IPS DF 4.7 (cell line): ENCODE results near the gene SLC35F5.
"Not testable (repeated sequence)": the region's sequence is repeated elsewhere in the genome, so short reads cannot be mapped to it uniquely, and the experiment has no call there.

ENCODE experiments used
- DNase-seq: peaks from one replicate; pipeline ENCODE4 v3.0.0-alpha.2; 2013; ENCODE audit warnings: low spot score; ENCODE audit errors: extremely low read depth

Gene SLC35F5

GRCh38 chr2:113698892-113699447 lies 57.5 kb downstream of the SLC35F5 start:
- DNase-seq = no peak

DNA sequence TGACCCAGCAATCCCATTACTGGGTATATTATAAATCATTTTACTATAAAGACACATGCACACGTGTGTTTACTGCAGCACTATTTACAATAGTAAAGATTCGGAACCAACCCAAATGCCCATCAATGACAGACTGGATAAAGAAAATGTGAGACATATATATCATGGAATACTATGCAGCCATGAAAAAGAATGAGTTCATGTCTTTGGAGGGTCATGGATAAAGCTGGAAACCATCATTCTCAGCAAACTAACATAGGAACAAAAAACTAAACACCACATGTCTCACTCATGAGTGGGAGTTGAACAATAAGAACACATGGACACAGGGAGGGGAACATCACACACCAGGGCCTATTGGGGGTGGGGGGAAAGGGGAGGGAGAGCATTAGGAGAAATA lies 58.2 kb downstream of the SLC35F5 start:
- DNase-seq = not testable (repeated sequence)

- DNase-seq = no peak
Observed at GRCh38 chr2:113697516-113697915, 58.9 kb downstream of the SLC35F5 start.

GRCh38 chr2:113694438-113694837 lies 62.0 kb downstream of the SLC35F5 start:
- no peak for DNase-seq

DNA sequence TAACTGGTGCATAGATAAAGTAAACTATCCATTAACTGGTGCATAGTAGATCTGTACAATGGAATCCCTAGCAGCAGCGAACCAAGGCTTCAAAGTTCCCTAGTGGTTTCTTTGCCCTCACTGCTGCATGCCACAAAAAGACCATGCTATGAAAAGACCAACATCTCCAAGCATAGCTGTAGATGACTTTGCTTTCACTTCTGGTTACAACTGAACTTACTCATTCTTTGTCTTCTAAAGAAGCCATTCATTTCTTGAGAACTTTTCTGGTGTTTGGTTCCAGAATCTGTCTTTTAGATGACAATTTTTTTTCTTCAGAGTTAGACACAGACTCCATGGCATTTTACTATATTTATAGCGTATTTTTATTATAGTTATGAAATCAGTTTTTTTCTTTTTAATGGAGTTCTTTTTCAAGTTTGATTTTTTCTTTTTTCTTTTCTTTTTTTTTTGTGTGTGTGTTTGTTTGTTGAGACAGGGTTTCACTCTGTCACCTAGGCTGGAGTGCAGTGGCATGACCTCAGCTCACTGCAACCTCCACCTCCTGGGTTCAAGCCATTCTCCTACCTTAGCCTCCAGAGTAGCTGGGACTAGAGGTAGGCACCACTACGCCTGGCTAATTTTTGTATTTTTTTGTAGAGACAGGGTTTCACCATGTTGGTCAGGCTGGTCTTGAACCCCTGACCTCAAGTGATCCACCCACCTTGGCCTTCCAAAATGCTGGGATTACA lies 63.6 kb downstream of the SLC35F5 start:
- DNase-seq = no peak

DNA sequence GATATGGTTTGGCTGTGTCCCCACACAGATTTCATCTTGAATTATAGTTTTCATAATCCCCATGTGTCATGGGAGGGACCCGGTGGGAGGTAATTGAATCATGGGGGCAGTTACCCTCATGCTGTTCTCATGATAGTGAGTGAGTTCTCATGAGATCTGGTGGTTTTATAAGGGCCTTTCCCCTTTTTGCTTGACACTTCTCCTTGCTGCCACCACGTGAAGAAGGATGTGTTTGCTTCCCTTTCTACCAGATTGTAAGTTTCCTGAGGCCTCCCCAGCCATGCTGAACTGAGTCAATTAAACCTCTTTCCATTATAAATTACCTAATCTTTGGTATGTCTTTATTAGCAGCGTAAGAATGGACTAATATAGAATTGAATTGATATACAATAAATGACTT lies 65.6 kb downstream of the SLC35F5 start:
- not testable (repeated sequence) for DNase-seq

DNA sequence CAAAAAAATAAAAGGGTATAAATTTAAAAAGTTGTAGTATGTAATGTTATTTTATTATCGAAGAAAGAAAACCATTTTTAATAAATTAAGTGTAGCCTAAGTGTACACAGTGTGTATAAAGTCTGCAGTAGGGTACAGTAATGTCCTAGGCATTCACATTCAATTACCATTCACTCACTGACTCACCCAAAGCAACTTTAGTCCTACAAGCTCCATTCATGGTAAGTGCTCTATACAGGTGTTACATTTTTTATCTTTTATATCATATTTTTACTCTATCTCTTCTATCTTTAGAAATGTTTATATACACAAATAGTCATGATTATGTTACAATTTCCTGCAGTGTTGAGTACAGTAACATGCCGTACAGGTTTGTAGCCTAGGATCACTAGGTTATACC lies 69.9 kb downstream of the SLC35F5 start:
- DNase-seq = no peak

DNA sequence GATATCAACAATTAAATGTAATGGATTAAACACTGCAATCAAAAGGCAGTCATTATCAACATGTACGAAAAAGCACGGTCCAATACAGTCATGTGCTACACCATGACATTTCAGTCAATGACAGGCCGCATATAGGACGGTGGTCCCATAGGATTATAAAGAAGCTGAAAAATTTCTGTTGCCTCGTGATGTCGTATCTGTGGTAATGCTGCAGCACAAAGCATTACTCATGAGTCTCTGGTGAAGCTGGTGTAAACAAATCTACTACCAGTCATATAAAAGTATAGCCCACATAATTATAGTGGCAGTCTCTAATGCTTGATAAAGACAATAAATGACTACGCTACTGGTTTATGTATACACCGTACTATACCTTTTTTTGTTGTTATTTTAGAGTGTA lies 71.0 kb downstream of the SLC35F5 start:
- DNase-seq = no peak

GRCh38 chr2:113679457-113679856 lies 77.0 kb downstream of the SLC35F5 start:
- no peak for DNase-seq

DNA sequence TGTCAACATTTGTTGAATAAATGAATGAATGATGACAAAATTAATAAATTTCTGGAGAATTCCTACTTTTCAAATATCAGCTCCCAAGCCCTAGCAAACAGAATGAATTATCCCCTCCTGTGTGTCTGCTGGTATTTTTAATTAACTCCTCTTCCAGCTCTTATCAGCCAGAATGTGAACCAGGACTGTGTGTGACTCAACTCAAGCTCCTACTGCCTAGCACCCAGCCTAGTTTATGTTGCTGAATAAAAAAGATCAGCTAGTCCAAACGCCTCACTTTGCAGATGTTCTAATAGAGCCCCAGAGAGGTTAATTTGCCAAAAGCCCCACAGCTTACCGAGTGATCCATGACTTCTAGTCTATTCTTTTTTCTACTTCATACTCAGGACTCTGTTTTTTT lies 79.1 kb downstream of the SLC35F5 start:
- no peak for DNase-seq

GRCh38 chr2:113676623-113677266 lies 79.7 kb downstream of the SLC35F5 start:
- no peak for DNase-seq

DNA sequence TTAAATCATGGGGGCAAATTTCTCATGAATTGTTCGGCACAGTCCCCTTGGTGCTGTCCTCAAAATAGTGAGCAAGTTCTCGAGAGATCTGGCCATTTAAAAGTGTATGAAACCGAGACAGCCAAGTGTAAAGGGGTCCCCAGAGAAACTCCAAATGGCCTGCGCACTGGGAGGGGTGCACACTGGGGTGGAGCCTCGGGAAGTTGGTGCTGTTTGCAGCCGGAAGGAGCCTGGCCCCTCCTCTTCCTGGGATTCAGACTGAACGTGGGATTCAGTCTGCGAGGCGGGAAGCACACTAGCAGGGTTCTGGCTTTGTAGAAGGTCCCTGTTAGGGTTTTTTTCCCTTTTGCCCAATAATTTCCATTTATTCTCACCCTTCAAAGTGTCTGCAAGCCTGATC lies 80.6 kb downstream of the SLC35F5 start:
- DNase-seq = no peak

- DNase-seq = no peak
Observed at GRCh38 chr2:113672326-113672932, 84.0 kb downstream of the SLC35F5 start.

- DNase-seq = not testable (repeated sequence)
Observed at GRCh38 chr2:113669013-113669412, 87.4 kb downstream of the SLC35F5 start.

- not testable (repeated sequence) for DNase-seq
Observed at GRCh38 chr2:113664761-113665533, 91.5 kb downstream of the SLC35F5 start.

DNA sequence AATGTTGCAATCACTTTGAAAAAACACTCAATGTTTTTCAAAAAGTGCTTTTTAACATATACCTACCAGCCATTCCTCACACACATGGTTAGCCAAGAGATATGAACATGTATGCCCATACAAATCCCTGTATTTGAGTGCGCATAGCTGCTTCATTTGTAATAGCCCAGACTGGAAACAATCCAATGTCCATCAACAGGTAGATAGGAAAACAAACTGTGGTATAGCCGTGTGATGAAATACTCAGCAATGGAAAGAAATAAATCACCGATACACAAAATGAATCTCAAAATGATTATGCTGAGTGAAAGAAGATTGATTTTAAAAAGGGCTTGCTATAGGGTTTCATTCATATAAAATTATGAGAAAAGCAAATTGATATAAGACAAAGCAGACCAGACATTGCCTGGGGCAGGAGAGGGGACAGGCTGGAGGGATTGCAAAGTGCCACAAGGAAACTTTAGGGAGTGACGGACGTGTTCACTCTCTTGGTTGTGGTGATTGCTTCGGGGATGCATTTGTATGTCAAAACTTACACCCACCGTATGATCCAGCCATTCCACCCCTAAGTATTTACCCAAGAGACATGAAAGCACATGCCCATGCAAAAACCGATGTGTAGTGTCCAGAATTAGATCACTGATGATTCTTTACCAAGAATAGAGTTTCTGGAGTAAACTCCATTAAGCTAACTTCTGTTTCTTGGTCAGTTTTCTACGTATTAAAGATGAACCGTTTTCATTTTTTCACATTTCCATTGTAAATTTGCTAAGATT lies 93.0 kb downstream of the SLC35F5 start:
- DNase-seq = not testable (repeated sequence)
